Measurements from ENCODE around the gene ERC2.

Gene ERC2

DNA sequence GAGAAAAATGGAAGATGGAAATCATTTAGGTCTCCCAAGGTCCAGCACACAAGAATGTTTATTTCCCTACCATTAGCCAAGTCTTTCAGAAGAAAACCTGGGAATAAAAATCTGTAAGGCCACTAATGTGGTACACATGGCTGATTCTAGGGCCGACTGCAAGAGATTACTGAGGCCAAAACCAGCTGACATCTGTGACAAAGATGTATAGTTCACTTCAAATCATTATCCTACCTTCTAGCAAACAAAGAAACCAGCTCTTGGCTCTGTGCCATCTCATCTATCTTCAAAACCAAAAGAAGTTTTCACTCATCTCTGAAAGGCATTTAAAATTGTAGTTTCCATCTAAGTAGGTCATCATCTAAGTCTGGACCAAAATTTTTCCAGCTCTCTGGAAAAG is 43.9 kb downstream of the ERC2 start:
- DNase-seq, result no peak

DNA sequence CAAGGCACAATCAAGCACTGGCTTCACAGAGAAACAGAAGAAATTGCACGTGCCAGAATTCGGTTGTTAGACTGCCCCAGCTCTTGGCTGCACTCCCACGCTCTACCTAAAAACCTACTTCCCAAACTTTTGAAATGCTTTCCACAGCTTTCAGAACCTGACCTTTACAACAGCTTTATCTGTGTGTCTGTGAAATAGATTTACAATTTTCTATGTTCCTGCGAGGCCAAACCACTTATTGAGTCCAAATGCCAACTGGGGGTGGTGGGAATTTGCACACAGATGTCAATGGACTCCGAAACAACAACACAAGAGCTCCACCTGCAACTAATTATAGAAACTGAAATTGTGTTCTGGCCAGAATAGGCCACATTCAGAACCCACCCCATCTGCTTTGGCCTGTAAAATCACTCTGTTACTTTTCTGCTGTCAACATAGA is 44.6 kb downstream of the ERC2 start:
- DNase-seq, result no peak

- DNase-seq, result no peak
Measured at GRCh38 chr3:56422316-56422715, 46.0 kb downstream of the ERC2 start.

DNA sequence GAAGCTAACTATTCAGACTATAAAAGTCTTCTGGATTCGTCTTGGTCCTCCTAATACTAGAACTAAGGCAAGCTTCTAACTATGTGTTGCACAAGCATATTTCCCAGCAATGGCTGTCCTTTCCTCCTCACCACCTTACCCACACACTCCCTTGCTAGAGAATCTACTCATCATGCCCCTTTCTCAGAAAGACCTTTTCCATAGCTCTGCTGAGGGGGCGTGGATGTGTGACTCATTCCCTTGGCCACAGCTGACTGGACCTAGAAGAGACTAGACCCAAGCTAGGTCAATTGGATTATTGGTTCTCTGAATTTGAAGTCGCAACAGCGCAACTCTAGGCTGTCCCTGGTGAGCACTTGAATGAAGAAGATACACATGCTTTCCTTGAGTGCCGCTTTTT is 47.1 kb downstream of the ERC2 start:
- no peak for DNase-seq

GRCh38 chr3:56415652-56416051 is 52.6 kb downstream of the ERC2 start:
- no peak for DNase-seq

DNA sequence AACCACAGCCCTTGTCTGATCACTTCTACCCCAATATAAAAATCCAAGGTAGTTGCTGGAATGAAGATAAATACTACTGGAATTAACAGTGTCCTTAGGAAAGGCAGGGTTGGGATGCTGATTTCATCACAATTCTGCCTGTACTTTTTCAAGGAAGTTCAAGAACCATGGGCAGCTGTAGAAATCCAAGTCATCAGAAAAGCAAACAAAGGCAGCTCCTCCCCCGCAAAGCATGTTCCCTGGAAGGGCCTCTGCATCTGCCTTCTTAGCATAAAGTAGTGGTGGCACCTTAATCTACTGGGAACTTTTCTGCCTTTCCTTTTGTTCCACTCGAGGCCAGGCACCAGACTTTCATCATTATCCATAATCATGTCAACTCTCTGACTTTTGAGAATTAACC is 54.4 kb downstream of the ERC2 start:
- no peak for DNase-seq

GRCh38 chr3:56411166-56411565 is 57.1 kb downstream of the ERC2 start:
- no peak for DNase-seq

- no peak for DNase-seq
Measured at GRCh38 chr3:56410576-56410975, 57.7 kb downstream of the ERC2 start.

GRCh38 chr3:56409790-56410189 is 58.5 kb downstream of the ERC2 start:
- no peak for DNase-seq

DNA sequence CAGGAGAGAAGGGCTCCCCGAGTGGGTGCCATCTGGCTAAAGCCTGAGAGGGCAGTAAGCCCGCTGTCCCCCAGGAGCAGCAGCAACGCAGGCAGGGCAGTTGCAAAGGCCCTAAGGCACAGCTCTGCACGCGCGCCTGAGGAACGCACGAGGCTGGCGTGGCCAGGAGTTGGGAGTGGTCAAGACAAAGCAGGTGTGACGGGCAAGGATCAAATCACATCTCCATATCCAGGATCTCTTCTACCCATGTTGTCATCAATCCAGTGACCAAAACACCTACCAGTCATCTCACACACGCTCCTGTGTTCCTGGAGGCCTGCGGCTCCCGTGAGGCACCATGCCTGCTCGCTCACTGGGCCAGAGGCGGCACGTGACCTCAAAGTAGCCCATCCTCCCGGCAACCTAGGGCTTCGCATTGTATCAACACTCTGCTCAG is 59.5 kb downstream of the ERC2 start:
- no peak for DNase-seq

- no peak for DNase-seq
Measured at GRCh38 chr3:56406826-56407515, 61.3 kb downstream of the ERC2 start.

GRCh38 chr3:56404884-56405283 is 63.4 kb downstream of the ERC2 start:
- no peak for DNase-seq

DNA sequence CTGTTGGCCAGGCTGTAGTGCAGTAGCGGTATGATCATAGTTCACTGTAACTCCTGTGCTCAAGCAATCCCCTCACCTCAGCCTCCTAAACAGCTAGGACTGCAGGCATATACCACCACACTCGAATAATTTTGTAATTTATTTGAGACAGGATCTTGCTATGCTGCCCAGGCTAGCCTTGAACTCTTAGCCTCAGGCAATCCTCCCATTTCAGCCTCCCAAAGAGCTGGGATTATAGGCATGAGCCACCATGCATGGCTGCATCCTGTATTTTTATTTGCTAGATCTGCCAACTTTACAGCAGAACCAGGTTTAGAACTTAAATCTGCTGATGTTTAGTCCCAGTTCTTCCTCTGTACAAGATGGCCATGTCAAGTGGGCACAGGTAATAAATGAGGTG is 69.6 kb downstream of the ERC2 start:
- DNase-seq, result no peak

DNA sequence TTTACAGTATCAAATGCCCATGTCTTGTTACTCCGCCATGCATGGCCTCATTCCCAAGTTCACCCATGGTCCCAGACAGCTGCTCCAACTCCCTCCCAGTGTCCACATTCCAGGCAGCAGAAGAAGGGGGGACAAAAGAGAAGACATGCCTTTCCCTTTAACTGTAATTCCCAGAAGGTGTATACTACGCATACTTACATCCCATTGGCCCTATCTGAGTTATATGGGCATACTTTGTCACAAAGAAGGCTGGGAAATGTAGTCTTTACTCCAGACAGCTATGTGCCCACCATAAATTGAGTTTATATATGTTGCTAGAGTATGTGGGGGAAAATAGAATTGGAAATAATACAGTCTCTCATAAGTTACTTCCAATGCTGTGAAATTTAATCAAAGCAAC is 70.5 kb downstream of the ERC2 start:
- no peak for DNase-seq

- no peak for DNase-seq
Measured at GRCh38 chr3:56389183-56389830, 79.0 kb downstream of the ERC2 start.

GRCh38 chr3:56383092-56383491 is 85.2 kb downstream of the ERC2 start:
- no peak for DNase-seq

DNA sequence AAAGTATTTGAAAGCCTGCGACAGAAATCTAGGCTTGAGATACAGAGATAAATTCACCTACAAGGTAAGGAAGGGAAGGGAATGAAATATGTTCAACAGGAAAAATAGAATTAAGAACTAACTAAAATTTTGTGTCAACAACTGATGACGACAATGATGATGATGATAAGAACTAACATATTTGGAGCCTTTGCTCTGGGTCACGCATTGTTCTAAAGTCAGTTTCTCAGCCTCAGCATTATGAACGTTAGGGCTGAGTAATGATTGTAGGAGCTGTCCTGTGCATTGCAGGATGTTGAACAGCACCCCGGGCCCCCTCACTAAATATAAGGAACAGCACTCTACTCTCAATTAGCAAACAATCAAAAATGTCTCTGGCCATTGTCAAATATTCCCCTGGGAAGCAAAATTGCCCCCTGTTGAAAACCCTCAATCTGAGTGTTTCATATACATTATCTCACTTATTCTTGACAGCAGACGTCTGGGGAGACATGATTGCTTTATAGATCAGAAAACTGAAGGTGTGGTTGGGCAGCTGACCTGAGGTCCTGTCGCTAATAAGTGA is 88.5 kb downstream of the ERC2 start:
- no peak for DNase-seq

- no peak for DNase-seq
Measured at GRCh38 chr3:56375654-56376053, 92.6 kb downstream of the ERC2 start.

- DNase-seq, result no peak
Measured at GRCh38 chr3:56373386-56373785, 94.9 kb downstream of the ERC2 start.

- DNase-seq, result no peak
Measured at GRCh38 chr3:56370991-56371775, 97.1 kb downstream of the ERC2 start.

GRCh38 chr3:56369914-56370313 is 98.4 kb downstream of the ERC2 start:
- no peak for DNase-seq

DNA sequence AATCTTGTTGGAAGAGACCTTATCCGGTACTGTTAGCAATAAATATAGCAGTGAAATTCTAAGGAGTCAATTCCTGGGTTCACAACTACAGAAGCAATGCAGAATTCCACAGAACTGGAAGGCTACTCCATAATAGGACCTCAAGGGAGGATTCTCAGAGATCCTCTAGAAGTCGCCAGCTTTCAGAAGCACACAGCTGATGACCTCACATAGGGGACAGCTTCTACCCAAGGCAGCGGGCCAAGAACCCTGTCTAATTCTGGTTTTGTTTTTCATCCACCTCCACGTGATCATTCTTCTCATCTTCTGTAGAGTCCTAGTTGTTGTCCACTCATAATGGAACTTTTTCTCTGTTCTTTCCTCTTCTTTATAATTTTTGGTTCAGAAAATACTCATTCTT is 99.4 kb downstream of the ERC2 start:
- DNase-seq, result no peak

- DNase-seq, result no peak
Measured at GRCh38 chr3:56366641-56367162, 101.6 kb downstream of the ERC2 start.

Measured in COR-L47 (cell line).